Vagina (tissue), 2 donors: Measurements from ENCODE around the gene ARAF. TPM values are rescaled to one million over a fixed set of nuclear protein-coding genes. Genes with fewer than 3 reads are reported as not detected.

Source experiments
- DNase-seq, 2 donors: peaks; one replicate each; pipeline ENCODE4 v3.0.0-alpha.2; 2017; ENCODE audit errors: extremely low spot score in 2 of 2
- H3K27ac ChIP-seq: fragments of 200-600 bp; sonication (generic); one replicate; pipeline ENCODE4 v1.5.1; 2019
- H3K27me3 ChIP-seq: fragments of 200-600 bp; sonication (generic); one replicate; pipeline ENCODE4 v1.5.1; 2019
- H3K36me3 ChIP-seq, 2 donors: fragments of 200-600 bp; sonication (generic); one replicate each; pipeline ENCODE4 v1.5.1; 2017 to 2019
- H3K4me1 ChIP-seq: fragments of 200-600 bp; sonication (generic); one replicate; pipeline ENCODE4 v1.5.1; 2019
- H3K4me3 ChIP-seq, 2 donors: fragments of 200-600 bp; sonication (generic); 1 replicate in 1 of 2; 2 replicates in 1 of 2; pipeline ENCODE4 v1.5.1; 2016 to 2019
- H3K9me3 ChIP-seq: fragments of 200-600 bp; sonication (generic); one replicate; pipeline ENCODE4 v1.5.1; 2019
- CTCF ChIP-seq, 3 experiments: fragments of 450-650 bp in 2 of 3; fragments of 200-600 bp in 1 of 3; sonication (generic) in 1 of 3; IDR thresholded peaks; one replicate each; pipeline ENCODE4 v1.5.1; 2017 to 2019; ENCODE audit warnings: antibody characterized with exemption in 3 of 3, mild to moderate bottlenecking in 2 of 3, moderate library complexity in 2 of 3
- POLR2A ChIP-seq, 2 donors: fragments of 450-650 bp; IDR thresholded peaks; one replicate each; pipeline ENCODE4 v1.6.1; 2017; ENCODE audit warnings: antibody characterized with exemption in 2 of 2, mild to moderate bottlenecking in 2 of 2, moderate library complexity in 2 of 2
- POLR2AphosphoS5 ChIP-seq, 2 donors: sonication (generic); formaldehyde crosslinking; IDR thresholded peaks; one replicate each; pipeline ENCODE4 v1.9.0; 2017; ENCODE audit warnings: antibody characterized with exemption in 2 of 2, mild to moderate bottlenecking in 2 of 2, low read depth in 1 of 2; ENCODE audit not compliant: insufficient read depth in 1 of 2
- intact Hi-C: fragments of 100-400 bp; cut with DNase I; formaldehyde crosslinking; loops from one replicate; pipeline ENCODE4 v1.15.1; 2023
- total RNA-seq: library from RNA; depleted of rRNA; stranded (reverse); fragments of >200 nt; gene quantifications from one replicate; pipeline ENCODE4 v1.2.3, GENCODE V29; 2016

The ARAF gene
- total RNA-seq, 1 donor from 2014 or later: 31.4 TPM

- Histone ChIP-seq H3K4me1 (peaks cover 10% of the 10 kb centered on the region), H3K4me3 (no peak overlapping the region), H3K27me3 (no peaks in the 10 kb centered on the region), H3K36me3 (no peaks in the 10 kb centered on the region), H3K9me3 (no peaks in the 10 kb centered on the region), H3K27ac (no peak overlapping the region)
- TF ChIP-seq POLR2AphosphoS5 (IDR thresholded peaks at IDR 0.05; ENCODE audit: insufficient read depth in 1 of 2, low read depth in 1 of 2) (no peak), POLR2A (IDR thresholded peaks at IDR 0.05) (no peak), CTCF (IDR thresholded peaks at IDR 0.05) (no peak)
- no peak for DNase-seq
- intact Hi-C loops: no loop called here
Measured at GRCh38 chrX:47578692-47579091, 17.7 kb downstream of the ARAF start.

- TF ChIP-seq POLR2A (IDR thresholded peaks at IDR 0.05) (no peak), POLR2AphosphoS5 (IDR thresholded peaks at IDR 0.05; ENCODE audit: insufficient read depth in 1 of 2, low read depth in 1 of 2) (no peak), CTCF (IDR thresholded peaks at IDR 0.05) (no peak)
- H3K4me1 ChIP-seq: peaks cover 10% of the 10 kb centered on the region
Measured at GRCh38 chrX:47579537-47579936, 18.5 kb downstream of the ARAF start.

GRCh38 chrX:47581731-47582647, 21.0 kb downstream of the ARAF start, which contains the start of gene TIMP1:
TSS of gene TIMP1 (plus strand) at chrX:47582436. CDS start at chrX:47583416, 980 bp downstream.
- TF ChIP-seq CTCF (IDR thresholded peaks at IDR 0.05) (peak in 1 of 3 experiments; percentile 22), POLR2AphosphoS5 (IDR thresholded peaks at IDR 0.05; ENCODE audit: insufficient read depth in 1 of 2, low read depth in 1 of 2) (peak; percentile 28 to 83), POLR2A (IDR thresholded peaks at IDR 0.05) (no peak)
- intact Hi-C loops: no loop called here
- Histone ChIP-seq H3K27ac (peak within 1 kb of the TSS; percentile 86), H3K4me1 (peaks cover 10% of the 10 kb centered on the region), H3K4me3 (peak within 1 kb of the TSS; percentile 29 to 50), H3K36me3 (no peaks in the 10 kb centered on the region), H3K27me3 (no peaks in the 10 kb centered on the region), H3K9me3 (no peaks in the 10 kb centered on the region)
- no peak for DNase-seq

More at GRCh38 chrX:47579537-47579936, 18.5 kb downstream of the ARAF start:
- Histone ChIP-seq H3K4me3 (no peak overlapping the region), H3K27me3 (no peaks in the 10 kb centered on the region), H3K9me3 (no peaks in the 10 kb centered on the region), H3K27ac (no peak overlapping the region), H3K36me3 (no peaks in the 10 kb centered on the region)
- DNase-seq: peak in 1 of 2 donors; percentile 8
- intact Hi-C loops: no loop called here

DNA sequence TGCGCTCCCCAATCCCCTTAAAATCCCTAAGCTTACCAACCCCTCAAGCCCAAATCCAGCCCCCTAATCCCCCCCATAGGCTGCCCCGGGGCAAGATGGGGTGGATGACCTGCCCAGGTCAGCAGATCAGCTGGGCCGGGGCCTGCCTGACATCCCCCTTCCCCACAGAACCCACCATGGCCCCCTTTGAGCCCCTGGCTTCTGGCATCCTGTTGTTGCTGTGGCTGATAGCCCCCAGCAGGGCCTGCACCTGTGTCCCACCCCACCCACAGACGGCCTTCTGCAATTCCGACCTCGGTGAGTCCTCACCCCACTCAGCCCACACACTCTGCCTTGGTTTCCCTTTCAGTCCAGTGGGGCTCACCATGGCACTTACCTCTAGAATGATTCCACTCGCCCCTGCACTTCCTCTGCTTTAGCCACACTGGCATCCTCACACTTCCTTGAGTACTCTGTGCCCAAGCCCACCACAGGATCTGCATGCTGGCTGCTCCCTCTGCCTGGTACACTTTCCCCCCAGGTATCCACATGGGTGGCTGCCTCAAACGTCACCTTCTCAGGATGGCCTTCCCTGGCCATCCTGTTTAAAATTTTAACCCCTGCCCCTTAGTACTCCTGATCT, 22.3 kb downstream of the ARAF start:
- DNase-seq: no peak
- H3K36me3 ChIP-seq: no peaks in the 10 kb centered on the region
- H3K27me3 ChIP-seq: no peaks in the 10 kb centered on the region
- no peak for TF ChIP-seq POLR2A (IDR thresholded peaks at IDR 0.05)
- TF ChIP-seq CTCF (IDR thresholded peaks at IDR 0.05): no peak
- TF ChIP-seq POLR2AphosphoS5 (IDR thresholded peaks at IDR 0.05; ENCODE audit: insufficient read depth in 1 of 2, low read depth in 1 of 2): no peak
- intact Hi-C loops: no loop called here
- H3K9me3 ChIP-seq: no peaks in the 10 kb centered on the region
- H3K4me3 ChIP-seq: peak overlapping the region; percentile 29 to 50
- peaks cover 10% of the 10 kb centered on the region for H3K4me1 ChIP-seq
- peak overlapping the region; percentile 86 for H3K27ac ChIP-seq
